Fibroblast of villous mesenchyme (primary cell): ENCODE data around the gene C2CD2. TPM values are rescaled to one million over a fixed set of nuclear protein-coding genes. Genes with fewer than 3 reads are reported as not detected.
A peak's percentile ranks its signal among the peaks of the same experiment; 100 is the strongest.
"Not testable (repeated sequence)": the region's sequence is repeated elsewhere in the genome, so short reads cannot be mapped to it uniquely, and the experiment has no call there.

Source experiments
- DNase-seq: peaks from one replicate; pipeline ENCODE4 v3.0.0-alpha.2; 2010; ENCODE audit warnings: low read depth
- H3K4me3 ChIP-seq: 2 replicates; pipeline ENCODE4 v1.5.1; 2011; ENCODE audit warnings: low read depth, mild to moderate bottlenecking, low read length
- CTCF ChIP-seq: IDR thresholded peaks from 2 replicates; pipeline ENCODE4 v1.5.1; 2012; ENCODE audit warnings: low read depth, mild to moderate bottlenecking, low read length; ENCODE audit not compliant: insufficient read depth
- total RNA-seq: library from RNA; depleted of rRNA; stranded (reverse); fragments of >200 nt; gene quantifications from 2 replicates; pipeline ENCODE4 v1.2.3, GENCODE V29; 2012

C2CD2 gene
- total RNA-seq, 1 donor, result 25.0 TPM

GRCh38 chr21:41965461-41966013, 11.7 kb upstream of the C2CD2 start:
- no peak for TF ChIP-seq CTCF
- H3K4me3 ChIP-seq, result no peak overlapping the region
- DNase-seq, result no peak

GRCh38 chr21:41965045-41965444, 11.2 kb upstream of the C2CD2 start:
- H3K4me3 ChIP-seq, result no peak overlapping the region
- DNase-seq, result no peak
- TF ChIP-seq CTCF, result no peak

- DNase-seq, result no peak
- H3K4me3 ChIP-seq, result no peak overlapping the region
- TF ChIP-seq CTCF, result no peak
Measured at GRCh38 chr21:41964171-41964570, 10.4 kb upstream of the C2CD2 start.

- TF ChIP-seq CTCF, result no peak
- DNase-seq, result peak; percentile 44
- H3K4me3 ChIP-seq, result no peak overlapping the region
Measured at GRCh38 chr21:41962425-41962966, 8.7 kb upstream of the C2CD2 start.

- DNase-seq, result no peak
- no peak overlapping the region for H3K4me3 ChIP-seq
- no peak for TF ChIP-seq CTCF
Measured at GRCh38 chr21:41961753-41962152, 7.9 kb upstream of the C2CD2 start.

DNA sequence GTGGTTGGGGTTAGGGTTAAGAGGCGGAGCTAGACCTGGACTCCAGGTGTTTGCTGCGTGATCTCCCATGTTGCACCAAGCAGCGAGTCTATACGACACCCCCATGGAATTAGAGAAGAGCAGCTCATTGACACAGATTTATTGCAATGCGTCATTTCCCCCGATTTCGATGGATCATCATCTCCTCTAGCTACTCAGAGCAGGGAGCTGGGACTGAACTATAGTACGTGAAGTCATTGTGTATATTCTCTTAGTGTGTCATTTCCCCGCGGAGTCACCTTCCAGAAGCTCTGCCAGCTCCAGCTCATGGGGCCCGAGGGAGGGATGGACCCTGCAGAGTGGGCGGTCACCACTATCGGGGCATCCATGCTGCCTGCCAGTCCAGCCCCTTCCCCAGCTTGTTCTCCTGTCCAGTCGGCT, 7.5 kb upstream of the C2CD2 start:
- no peak for DNase-seq
- no peak overlapping the region for H3K4me3 ChIP-seq
- TF ChIP-seq CTCF, result no peak

DNA sequence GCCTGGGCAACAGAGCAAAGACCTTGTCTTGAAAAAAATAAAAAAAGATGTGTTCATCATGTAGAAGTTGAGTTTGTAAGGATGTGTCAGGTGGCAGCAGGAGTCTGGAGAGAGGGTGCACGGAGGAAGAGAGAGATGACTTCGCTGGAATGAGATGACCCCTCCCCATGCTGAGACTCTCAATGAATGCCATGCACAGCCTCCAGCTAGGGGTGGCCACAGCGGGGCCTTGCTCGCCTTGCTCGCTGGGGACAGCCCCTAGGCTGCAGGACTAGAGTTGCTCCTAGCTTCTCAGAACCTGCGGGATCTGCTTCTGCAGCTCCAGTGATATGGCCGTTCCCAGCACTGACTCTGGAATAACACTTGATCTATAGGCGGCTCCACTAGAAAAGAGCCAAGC, 6.6 kb upstream of the C2CD2 start:
- H3K4me3 ChIP-seq, result no peak overlapping the region
- no peak for TF ChIP-seq CTCF
- DNase-seq, result no peak

- DNase-seq, H3K4me3 ChIP-seq: not testable (repeated sequence)
Measured at GRCh38 chr21:41959697-41960096, 5.9 kb upstream of the C2CD2 start.
